Testis (tissue), 3 donors: ENCODE results near the gene HFE. TPM values are rescaled to one million over a fixed set of nuclear protein-coding genes. Genes with fewer than 3 reads are reported as not detected.

ENCODE experiments used
- DNase-seq: peaks from one replicate; pipeline ENCODE4 v3.0.0-alpha.2; 2019
- H3K27ac ChIP-seq, 2 donors: fragments of 200-600 bp; sonication (generic); one replicate each; pipeline ENCODE4 v1.5.1; 2019
- H3K27me3 ChIP-seq: fragments of 200-600 bp; sonication (generic); one replicate; pipeline ENCODE4 v1.5.1; 2019
- H3K36me3 ChIP-seq: fragments of 200-600 bp; sonication (generic); one replicate; pipeline ENCODE4 v1.5.1; 2017; ENCODE audit warnings: low read depth; ENCODE audit errors: missing control alignments
- H3K4me1 ChIP-seq: fragments of 200-600 bp; sonication (generic); one replicate; pipeline ENCODE4 v1.5.1; 2019
- H3K4me3 ChIP-seq, 2 donors: fragments of 200-600 bp; sonication (generic); one replicate each; pipeline ENCODE4 v1.5.1; 2017 to 2019
- H3K9me3 ChIP-seq: fragments of 200-600 bp; sonication (generic); one replicate; pipeline ENCODE4 v1.5.1; 2017
- CTCF ChIP-seq, 3 experiments: fragments of 450-650 bp in 2 of 3; fragments of 200-600 bp in 1 of 3; sonication (generic) in 1 of 3; IDR thresholded peaks; one replicate each; pipeline ENCODE4 v1.5.1; 2016 to 2019; ENCODE audit warnings: antibody characterized with exemption in 3 of 3, mild to moderate bottlenecking in 2 of 3, moderate library complexity in 1 of 3
- POLR2A ChIP-seq: fragments of 450-650 bp; IDR thresholded peaks from one replicate; pipeline ENCODE4 v1.6.1; 2017; ENCODE audit warnings: antibody characterized with exemption, mild to moderate bottlenecking, moderate library complexity
- WGBS, 2 donors: methylation state at CpG; one replicate each; pipeline ENCODE4 v1.1.5; 2018; 5-methylcytosine and 5-hydroxymethylcytosine counted together
- intact Hi-C: fragments of 100-400 bp; cut with DNase I; formaldehyde crosslinking; loops from one replicate; pipeline ENCODE4 v1.15.1; 2023; ENCODE audit warnings: low total_unique reads
- polyA plus RNA-seq: library from polyadenylated mRNA; stranded (reverse); fragments of 350-450 nt; fragmentation: Illumina TruSeq; extraction: RNeasy Lipid Tissue Mini Kit (QIAGEN cat#74804); gene quantifications from one replicate; pipeline ENCODE4 v1.2.3, GENCODE V29; 2014; ENCODE audit warnings: low read depth, low replicate concordance; ENCODE audit not compliant: insufficient read depth
- total RNA-seq, 2 donors: library from RNA; depleted of rRNA; stranded (reverse); fragments of >200 nt; gene quantifications; one replicate each; pipeline ENCODE4 v1.2.3, GENCODE V29; 2016

HFE gene
- total and polyA plus RNA-seq, 3 donors from 2014 or later, result 4.1 to 5.1 (median 4.8) TPM

DNA sequence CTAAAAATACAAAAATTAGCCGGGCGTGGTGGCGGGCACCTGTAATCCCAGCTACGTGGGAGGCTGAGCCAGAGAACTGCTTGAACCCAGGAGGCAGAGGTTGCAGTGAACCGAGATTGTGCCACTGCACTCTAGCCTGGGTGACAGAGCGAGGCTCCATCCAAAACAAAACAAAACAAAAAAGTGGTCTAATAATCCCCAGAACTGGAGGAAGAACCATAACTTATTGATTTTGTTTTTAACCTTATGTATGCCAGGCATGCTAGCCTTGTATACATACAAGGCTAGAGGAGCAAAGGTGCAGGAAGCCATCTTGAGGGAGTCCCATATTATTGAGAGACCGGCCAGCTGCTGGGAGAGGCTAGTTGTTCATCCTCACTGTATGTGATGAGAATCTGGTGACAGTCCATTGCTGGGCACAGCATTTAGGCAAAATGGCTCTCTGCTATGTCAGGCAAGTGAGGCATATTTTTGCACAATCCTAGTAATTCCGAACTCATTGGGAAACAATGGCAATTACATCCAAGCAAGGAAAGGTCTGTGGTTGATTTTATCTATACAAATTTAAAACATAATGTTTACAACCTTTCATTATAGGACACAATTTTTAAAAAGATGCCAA, 18.0 kb downstream of the HFE start:
- Histone ChIP-seq H3K36me3 (no peaks in the 10 kb centered on the region), H3K4me1 (peaks cover 6% of the 10 kb centered on the region), H3K27ac (peak overlapping the region in 1 of 2 donors; percentile 71), H3K9me3 (no peaks in the 10 kb centered on the region), H3K27me3 (no peaks in the 10 kb centered on the region), H3K4me3 (peak overlapping the region in 1 of 2 donors; percentile 70)
- no peak for DNase-seq
- intact Hi-C loops, result no loop called here
- TF ChIP-seq CTCF (IDR thresholded peaks at IDR 0.05) (no peak), POLR2A (no peak)
- 72 to 82% methylated on average over 8 of the region's 8 CpGs for WGBS, 2 donors

- H3K27ac ChIP-seq, result no peak overlapping the region
- TF ChIP-seq CTCF (IDR thresholded peaks at IDR 0.05) (no peak), POLR2A (no peak)
- peaks cover 6% of the 10 kb centered on the region for H3K4me1 ChIP-seq
- no peaks in the 10 kb centered on the region for H3K9me3 ChIP-seq
- 54 to 67% methylated on average over 4 of the region's 4 CpGs for WGBS, 2 donors
- H3K4me3 ChIP-seq, result no peak overlapping the region
- no peaks in the 10 kb centered on the region for H3K36me3 ChIP-seq
- no peak for DNase-seq
- intact Hi-C loops, result no loop called here
- H3K27me3 ChIP-seq, result no peaks in the 10 kb centered on the region
Observed at GRCh38 chr6:26105842-26106241, 18.6 kb downstream of the HFE start.

DNA sequence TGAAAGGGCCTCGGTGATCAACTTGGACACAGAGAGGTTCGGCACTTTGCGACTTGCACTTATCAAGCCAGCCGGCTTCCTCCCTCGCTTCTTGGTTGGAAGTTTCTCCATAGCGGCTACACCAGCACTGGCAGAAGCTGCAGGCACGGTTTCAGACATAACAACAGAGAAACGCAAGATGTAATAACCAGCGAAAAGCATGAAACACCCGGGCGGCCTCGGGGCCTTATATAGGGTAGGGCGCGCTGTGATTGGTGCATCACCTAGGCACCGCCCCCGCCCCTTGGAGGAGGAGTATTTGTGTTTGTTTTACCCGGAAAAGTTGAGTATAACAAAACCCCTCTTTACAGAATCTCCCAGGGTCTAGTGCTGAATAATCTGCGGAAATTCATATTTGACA, 20.7 kb downstream of the HFE start:
- H3K27ac ChIP-seq, result no peak overlapping the region
- H3K4me3 ChIP-seq, result peak overlapping the region; percentile 13 to 20
- intact Hi-C loops, result no loop called here
- DNase-seq, result peak; percentile 87
- WGBS, 2 donors, result 74 to 90% methylated on average over 12 to 18 of the region's 18 CpGs
- TF ChIP-seq CTCF (IDR thresholded peaks at IDR 0.05) (no peak), POLR2A (no peak)
- peaks cover 5% of the 10 kb centered on the region for H3K4me1 ChIP-seq
- no peaks in the 10 kb centered on the region for H3K9me3 ChIP-seq
- no peaks in the 10 kb centered on the region for H3K36me3 ChIP-seq
- no peaks in the 10 kb centered on the region for H3K27me3 ChIP-seq

- H3K27ac ChIP-seq, result no peak overlapping the region
- H3K4me1 ChIP-seq, result no peaks in the 10 kb centered on the region
- WGBS, 2 donors, result 96% methylated on average over 6 of the region's 6 CpGs
- TF ChIP-seq CTCF (IDR thresholded peaks at IDR 0.05), result no peak
- no peak for TF ChIP-seq POLR2A
- H3K4me3 ChIP-seq, result no peak overlapping the region
- no peaks in the 10 kb centered on the region for H3K36me3 ChIP-seq
- H3K27me3 ChIP-seq, result no peaks in the 10 kb centered on the region
- intact Hi-C loops, result no loop called here
- H3K9me3 ChIP-seq, result no peaks in the 10 kb centered on the region
- DNase-seq, result no peak
Observed at GRCh38 chr6:26109772-26110171, 22.5 kb downstream of the HFE start.

GRCh38 chr6:26113570-26113969, 26.3 kb downstream of the HFE start:
- DNase-seq, result no peak
- no peak for TF ChIP-seq POLR2A
- no peak for TF ChIP-seq CTCF (IDR thresholded peaks at IDR 0.05)
- no peaks in the 10 kb centered on the region for H3K27me3 ChIP-seq
- H3K4me3 ChIP-seq, result no peak overlapping the region
- H3K4me1 ChIP-seq, result no peaks in the 10 kb centered on the region
- H3K36me3 ChIP-seq, result no peaks in the 10 kb centered on the region
- H3K9me3 ChIP-seq, result no peaks in the 10 kb centered on the region
- intact Hi-C loops, result no loop called here
- H3K27ac ChIP-seq, result no peak overlapping the region
